Measurements from ENCODE around the gene FRMD1.

FRMD1 gene

DNA sequence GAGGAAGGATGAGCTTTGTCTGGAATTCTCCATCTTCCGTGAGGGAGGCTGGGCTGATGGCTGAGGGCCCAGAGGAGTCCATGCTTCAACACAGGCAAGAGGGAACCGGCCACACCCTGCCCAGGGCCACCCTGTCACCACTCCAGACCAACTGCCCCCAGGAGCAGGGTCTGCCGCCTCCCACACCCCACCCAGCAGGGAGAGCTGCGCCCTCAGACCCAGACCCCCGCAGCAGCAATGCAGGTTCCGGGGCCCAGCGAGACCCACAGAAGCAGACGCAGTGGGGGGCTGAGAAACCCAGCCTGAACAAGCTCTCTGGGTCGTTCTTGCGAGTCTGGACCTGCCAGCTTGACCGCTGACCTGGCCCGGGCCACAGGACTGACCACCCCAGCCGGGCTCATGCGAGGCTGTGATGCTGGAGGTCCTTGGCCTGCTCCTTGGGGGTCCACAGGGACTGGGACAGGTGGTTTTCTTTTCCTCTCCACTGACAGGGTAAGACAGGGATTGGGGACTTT is 25.0 kb downstream of the FRMD1 start:
- no peak for DNase-seq

DNA sequence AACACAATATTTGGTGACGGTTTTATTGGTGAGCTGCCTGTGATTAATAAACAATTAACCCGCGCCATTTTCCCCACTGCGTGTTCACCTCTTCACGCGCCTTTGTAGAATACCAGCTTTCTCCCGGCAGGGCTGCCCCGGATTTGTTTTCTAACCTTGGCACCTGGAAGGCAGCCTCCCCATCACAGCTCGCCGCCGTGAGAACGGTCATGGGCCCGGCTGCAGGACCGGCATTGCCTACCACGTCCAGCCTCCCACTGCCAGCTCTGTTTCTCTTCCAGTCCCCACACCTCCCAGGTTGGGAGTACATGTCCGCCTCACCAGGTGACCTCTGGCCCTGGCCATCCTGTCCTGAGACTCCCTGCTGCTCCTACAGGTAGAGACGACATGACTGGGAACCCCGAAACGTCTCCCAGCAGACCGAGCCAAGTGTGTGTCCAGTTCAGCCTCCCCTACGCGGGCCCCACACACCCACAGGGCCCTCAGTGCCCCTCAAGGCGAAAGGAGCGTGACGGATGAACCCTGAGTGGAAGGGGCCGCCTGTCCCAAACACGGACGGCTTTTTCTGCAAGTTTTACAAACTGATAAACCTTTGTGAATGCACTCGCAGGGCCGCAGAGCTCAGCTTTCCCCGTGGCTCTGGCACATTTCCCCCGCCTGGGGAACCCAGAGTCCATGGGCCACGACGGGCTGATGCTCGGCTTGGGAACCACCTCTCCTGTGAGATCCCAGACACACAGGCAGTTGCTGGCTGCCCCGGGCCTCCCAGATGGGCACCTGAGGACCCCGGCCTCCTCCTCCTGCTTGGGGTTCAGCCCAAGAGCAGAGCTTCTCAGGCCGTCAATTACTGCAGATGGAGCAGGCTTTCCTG is 25.7 kb downstream of the FRMD1 start:
- DNase-seq: no peak

DNA sequence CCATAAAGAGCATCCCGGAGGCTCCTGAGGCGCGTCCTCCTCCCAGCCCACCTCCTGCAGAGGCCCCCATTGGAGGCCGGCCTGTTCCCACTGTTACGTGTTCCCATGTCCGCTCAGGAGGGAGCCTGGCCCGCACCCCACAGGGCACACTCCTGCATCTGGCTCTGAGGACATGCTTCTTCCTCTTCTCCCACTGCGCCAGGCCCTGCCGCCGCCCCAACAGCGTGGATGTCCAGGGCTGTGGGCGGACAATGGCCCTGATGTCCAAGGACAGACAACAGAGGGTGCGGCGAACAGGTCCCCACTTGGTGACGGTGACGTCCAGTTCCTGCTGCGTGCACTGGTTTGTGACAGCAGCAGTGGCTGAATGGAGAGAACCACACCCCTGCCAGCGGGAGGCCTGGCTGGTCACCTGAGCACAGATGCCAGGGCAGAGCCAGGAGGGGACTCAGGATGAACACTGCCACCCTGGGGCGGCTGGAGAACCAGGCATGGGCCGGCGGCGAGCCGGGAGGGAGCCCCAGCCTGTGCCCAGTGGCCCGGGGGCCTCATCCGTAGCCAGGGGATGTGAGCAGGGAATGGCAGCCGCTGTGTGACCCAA is 26.6 kb downstream of the FRMD1 start:
- DNase-seq: no peak

DNA sequence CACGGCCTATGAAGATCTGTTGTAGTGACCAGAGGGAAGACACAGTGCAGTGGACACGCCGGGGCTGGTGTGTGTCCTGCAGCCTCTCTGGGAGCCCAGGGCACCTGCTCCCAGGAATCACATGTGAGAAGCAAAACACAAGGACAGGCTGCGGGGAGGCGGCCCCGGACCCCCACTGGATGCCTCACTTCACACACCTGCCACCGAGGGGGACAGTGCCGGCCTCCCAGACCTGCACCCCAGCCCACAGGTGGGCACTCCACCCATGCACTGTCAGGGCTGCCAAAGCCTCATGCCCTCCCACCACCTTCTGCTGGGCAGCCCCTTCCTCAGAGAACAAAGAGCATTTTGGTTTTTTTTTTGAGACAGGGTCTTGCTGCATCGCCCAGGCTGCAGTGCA is 27.4 kb downstream of the FRMD1 start:
- DNase-seq: no peak

DNA sequence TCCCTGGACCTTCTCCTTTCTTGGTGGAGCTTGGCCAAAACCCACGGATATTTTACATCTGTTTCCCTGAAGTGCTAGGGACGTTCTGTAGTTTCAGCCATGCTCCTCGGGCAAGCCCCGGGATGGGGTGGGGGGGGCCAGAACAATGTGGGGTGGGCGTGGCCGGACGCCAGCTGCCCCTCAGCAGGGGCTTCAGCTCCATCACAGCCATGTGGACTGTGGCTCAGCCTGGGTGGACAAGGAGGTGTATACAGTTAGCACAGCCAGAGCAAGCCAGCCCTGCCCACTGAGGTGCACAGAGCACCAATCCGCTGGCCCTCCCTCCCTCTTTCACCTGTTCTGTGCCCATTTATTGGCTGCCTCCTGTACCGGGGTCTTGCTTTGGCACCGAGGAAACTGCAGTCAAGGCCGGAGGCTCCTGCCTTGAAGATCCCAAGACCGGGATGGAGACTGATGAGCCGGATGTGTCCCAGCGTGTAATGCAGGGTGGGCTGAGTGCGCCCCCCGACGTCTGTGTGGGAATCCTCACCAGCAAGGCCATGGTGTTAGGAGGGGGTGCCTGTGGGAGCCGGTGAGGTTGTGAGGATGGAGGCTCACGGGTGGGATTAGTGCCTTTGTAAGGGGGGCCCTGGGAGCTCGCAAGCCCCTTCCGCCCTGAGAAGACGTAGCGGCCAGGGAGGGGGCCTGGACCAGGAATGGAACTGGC is 28.0 kb downstream of the FRMD1 start:
- no peak for DNase-seq

DNA sequence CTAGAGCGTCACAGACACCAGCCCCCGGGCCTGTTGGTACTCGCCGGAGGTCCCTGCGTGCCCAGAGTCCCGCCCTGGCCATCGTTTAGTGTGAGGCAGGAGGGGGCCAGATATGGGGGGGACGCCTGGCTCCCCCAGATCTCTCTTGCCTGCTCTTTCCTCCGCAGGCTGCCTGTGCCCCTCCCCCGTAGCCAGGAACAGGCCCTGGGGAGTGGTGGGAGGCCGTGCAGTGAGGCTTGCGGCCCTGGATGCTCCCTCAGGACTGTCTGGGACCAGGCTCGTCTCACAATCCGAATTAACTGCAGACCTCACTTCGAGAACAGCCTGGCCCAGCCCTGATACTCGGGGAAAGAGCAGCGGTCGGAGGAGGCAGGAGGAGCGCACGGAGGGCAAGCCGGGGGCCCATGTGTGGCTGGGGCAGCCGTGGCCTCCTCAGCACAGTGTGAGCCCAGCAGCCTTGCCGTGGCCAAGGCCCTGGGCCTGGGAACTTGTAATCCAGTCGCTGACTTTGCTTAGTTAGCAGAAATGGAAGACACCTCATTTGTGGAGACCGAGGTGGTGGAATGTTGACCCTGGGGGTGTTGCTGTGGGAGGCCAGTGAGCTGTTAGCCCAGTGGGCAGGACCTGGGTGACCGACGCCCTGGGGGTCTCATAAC is 28.7 kb downstream of the FRMD1 start:
- DNase-seq: no peak

DNA sequence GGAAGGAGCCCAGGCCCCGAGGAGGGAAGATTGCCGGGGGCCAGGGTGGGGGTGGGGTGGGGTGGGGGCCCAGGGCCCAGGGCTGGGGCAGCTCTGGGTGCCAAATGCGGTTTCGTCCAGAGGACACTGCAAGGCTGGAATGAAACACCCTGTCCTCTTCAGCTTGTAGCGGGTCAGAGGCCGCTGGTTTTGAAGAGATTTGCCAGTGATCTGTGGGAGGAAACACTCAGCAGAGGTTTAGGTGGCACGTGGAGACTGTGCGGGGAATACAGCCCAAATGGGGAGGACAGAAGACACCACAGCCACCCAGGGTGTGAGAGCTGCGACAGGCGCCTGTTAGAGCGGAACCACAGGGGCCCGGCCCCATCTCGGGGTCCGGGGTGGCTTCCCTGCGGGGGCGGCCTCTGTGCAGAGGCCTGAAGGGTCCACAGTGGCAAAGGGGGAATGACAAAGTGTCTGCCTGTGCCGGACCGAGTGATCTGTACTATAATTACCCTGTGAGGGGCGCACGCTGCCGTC is 29.2 kb downstream of the FRMD1 start:
- no peak for DNase-seq

DNA sequence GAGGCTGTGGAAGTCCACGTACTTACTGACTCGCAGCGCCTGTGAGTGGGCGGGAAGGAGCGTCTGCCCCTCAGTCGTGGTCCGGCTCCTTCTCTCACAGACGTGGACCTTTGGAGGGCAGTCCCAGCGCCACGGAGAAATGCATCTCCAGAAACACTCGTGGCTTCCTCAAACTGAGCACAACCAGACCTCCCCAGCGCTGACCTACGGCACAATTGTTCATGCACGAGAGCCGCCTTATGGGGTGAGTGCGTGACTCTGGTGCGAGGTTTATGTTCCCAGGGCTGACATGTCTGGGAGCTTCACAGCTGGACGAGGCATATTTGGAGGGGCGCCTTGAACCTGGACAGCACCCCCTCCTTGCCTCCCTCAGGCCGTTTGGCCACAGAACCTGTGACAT is 29.7 kb downstream of the FRMD1 start:
- no peak for DNase-seq

DNA sequence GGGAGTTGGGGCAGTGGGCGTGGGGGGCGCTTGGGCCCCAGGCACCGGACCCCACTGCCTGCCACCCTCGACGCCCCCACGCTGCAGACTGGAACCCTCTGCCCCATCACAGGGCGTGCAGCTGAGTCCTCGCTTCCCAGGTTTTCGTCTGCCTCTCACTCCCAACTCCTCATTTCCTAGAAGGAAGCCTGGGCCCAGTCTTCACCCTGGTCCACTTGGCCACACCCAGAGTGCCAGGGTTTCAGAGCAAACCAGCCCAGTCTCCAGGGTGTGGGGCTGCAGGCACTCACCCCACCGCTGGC is 30.3 kb downstream of the FRMD1 start:
- no peak for DNase-seq

DNA sequence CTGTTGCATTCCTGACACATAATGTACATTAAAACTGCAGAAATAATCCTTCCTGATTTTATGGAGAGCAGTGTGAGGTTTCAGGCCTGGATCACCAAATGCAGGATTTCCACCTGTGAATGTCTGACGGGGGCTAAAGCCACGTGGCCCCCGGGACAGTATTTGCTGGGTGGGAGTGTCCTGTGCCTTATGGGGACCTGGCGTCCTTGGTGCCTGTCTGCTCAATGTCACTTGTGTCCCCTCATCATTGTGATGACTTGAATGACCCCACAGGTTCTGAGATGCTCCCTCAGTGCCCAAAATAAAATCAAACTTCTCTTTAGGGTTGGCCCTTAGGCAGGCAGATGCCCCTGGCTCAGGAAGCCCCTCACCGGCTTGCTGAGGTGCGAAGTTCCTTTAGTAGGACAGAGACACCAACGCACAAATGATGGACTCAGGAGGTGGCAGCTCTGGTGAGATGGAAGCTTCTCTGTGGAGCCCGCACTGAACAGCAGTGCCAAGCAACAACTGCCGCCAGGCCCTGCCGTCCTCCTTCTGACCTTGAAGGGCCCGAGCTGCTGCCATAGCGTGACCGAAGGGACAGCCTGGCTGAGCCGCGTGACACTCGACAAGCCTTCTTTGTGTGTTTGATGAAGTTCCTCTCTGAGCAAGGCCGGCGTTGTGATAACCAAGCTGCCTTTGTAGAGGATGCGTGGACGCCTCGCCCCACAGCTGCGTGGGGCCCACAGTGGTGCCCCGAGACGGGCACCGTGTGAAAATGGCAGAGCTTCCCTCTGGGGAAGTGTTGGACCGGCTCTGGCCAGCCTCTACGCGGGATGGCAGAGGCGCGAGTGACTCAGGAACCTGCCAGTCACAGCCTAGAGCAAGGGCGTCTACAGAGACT is 30.9 kb downstream of the FRMD1 start:
- DNase-seq: no peak

DNA sequence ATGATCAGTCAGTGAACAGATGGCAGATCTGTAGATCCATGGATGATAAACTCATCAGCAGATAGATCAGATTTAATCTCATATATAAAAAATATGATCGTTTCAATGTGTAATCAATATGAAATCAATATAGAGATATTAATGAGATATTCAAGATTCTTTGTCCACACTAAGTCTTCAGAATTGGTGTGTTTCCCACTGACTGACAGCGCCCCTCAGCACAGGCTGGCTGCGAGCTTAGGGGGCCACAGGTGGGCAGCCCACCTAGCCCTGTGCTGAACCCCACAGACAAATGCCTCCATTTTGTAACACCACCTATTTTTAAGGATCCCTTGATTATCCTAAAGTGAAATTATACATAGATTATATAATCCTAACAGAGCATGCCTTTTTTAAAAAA is 32.3 kb downstream of the FRMD1 start:
- no peak for DNase-seq

DNA sequence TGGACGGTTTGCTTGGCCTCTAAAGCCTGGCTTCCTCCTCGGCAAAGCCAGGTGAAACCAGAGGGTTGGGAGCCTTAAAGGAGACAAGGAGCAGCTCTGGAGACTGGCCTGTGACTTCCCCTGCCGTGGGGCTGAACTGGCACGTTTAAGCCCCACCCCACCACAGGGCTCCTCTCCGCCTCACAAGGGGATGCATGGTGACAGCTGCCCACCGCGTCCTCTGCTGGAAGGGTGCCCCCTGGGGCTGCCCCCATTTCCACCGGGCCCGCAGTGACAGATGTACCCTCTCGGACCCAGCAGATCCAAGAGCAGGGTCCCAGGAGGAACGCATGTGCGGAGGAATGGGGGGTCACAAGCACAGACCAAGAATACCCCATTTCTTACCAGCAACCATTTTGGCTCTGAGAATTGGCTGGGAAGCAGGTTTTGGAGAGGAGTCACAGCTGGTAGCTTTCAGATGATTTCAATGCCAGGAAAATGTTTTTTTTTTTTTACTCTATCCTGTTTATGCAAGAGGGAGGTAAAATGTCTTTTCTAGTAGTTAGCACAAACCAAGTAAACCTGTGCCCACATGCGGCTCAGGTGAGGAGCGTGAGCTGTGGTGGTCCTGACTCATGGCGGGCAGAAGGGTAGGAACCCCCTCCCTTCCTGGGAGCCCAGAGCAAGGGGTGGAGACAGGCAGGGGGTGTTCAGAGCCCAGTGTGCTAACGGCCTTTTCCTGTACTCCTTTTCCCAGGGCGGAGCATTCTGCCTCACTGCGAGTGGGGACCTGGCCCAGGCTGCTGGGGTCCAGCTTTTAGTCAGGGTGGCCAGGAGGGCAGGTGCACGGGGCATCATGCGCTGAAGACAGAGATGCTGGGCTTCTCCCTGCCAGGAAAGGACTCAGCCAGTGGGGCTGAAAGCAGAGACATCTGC is 33.0 kb downstream of the FRMD1 start:
- DNase-seq: no peak

DNA sequence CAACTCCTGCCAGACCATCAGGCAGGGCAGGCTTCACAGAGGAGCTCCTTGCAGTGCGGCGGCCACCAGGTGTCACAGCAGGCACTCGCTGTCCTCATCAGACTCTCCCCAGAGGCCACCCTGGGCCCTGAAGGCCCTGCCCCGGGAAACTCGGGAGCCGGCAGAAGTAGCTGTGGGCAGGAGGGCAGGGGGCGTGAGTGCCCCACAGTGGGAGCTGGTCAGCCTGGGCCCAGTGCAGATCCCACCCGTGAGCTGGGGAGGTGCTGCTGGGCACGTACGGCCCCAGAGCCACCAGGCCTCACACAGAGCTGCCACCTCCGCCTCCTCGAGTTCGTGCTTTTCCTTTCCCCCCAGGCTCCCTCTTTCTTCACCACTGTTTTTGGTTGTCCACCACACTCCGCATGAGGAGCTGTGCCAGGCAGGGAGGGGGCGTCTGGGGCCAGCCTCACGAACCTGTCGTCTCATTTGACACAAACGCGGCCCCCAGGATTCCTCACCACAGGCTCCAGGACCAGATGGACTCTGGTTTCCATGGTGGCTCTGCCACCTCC is 33.8 kb downstream of the FRMD1 start:
- DNase-seq: no peak

DNA sequence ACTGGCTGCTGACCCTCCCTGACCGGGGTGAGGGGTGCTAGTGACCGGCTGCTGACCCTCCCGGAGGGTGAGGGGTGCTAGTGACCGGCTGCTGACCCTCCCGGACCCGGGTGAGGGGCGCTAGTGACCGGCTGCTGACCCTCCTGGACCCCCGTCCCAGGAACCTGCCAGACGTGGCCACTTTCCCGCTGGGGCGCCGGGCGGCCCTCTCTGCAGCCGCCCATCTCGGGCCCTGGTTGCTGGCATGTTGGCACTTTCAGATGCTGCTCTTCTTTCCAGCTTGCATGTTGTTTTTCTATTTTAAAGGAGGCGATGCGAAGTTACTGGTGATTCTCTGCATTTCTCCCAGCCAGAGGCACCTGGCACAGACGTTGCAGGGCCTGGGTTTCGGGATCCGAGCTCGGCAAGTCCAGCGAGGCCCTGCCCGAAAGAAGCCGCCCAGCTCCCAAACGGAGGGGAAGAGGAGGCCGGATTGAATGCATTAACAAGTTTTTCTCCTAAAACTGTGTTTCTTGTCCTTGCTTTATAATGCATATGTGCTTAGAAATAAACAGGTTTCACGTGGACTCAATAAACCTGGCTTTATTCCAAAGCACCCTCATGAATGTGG is 34.4 kb downstream of the FRMD1 start:
- no peak for DNase-seq

DNA sequence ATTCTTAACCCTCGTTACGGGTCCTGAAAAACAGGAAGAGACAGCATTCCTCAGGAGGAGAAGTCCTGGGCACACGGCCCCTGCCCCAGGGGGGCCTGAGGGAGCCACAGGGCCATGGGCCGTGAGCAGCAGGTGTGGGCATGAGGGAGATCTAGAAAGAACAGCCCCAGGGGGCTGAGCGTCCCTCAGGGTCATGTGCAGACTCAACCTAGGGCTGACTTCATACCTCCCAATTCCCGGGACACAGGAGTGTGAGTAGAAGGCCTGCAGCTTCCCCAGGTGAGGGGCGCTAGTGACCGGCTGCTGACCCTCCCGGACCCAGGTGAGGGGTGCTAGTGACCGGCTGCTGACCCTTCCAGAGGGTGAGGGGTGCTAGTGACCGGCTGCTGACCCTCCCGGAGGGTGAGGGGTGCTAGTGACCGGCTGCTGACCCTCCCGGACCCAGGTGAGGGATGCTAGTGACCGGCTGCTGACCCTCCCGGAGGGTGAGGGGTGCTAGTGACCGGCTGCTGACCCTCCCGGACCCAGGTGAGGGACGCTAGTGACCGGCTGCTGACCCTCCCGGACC is 35.1 kb downstream of the FRMD1 start:
- no peak for DNase-seq

DNA sequence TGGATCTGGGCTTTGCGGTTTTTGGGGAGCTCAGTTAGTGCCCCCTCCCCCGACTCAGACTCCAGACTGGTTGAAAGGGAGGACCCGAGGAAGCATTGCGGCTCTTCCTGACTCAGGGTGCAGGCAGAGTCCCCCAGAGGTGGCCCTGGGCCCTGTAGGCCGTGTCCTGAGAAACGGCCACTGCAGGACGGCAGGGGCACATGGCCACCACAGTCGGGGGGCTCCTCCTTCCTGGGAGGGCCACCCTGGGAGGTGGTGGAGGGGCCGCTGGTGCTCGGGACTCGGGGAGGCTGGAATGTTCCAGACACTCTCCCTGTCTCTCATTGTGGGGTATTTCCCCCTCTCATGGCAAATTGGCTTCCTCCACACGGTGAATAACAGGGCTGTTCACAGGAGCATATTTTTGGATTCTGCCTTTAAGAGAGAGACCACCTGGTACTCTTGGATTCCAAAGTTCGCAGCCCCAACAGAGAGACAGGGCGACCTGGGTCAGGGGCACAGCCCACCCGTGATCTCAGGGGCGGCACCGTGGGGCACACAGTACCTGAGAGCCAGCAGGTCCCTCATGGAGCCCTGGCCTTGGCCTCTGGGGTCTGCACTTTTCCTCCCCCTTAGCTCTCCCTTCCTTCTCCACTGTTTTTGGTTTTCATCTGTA is 35.7 kb downstream of the FRMD1 start:
- DNase-seq: no peak

DNA sequence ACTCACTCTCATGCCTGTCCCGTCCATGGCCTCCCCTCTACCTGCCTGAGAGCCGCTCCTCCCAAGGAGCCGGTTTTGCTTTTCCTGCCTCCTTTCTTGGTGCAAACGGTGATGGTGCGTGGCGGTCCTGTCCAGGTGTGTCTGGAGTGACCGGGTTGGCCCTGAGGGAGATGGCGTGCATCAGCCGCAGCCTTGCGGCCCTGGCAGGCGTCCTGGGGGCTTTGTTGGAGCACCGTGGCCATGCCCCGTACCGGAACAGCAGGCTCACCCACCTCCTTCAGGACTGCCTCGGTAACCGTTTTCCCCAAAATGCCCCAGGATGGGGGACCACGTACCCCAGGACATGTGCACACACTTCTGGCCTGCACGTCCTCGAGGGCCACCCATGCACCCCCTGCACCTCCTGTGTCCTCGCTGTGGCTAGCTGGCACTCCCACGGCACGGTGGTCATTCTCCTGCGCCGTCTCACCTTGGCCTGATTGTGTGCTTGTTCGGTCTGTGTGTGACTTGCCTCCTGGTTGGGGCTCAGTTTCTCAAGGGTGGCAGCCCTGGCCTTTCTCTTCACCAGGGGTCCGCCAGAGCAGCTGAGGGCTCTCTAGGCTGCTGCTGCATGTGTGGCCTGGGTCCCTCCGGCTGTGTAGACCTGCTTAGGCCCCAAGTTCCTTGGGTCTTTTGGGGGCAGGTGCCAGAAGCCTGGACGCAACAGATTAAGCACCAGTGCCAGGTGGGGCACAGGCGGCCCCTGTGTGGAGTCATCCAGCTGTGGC is 36.4 kb downstream of the FRMD1 start:
- DNase-seq: no peak

DNA sequence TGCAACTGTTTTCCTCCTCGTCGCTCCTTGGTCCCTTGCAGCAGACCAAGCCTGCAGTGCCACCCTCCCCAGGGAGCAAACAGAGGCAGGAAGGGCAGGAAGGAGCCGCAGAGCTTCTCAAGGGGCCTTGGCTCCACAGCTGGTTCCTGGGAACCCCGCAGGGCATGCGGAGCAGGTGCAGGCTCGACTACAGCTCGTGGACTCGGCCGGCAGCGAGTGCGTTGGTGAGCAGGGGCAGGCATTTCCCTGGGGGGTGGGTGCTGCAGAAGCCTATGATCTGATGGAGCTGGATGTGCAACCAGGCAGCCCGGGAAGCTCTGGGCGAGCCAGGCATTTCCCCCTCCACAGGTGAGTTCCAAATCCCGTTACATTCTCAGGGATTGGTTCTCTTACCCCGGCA is 37.1 kb downstream of the FRMD1 start:
- no peak for DNase-seq

Data from SW 1271 (cell line).